GM12874 (cell line): Measurements from ENCODE around the gene SOX6.

Source experiments
- TF ChIP-seq, protein P1 (sequence below): IDR thresholded peaks from 2 replicates; pipeline ENCODE4 v1.5.1; 2011; ENCODE audit warnings: low read depth, mild to moderate bottlenecking, control low read depth, low read length, moderate library complexity; ENCODE audit not compliant: insufficient read depth

Gene SOX6

GRCh38 chr11:16160146-16160545, 196.2 kb downstream of the SOX6 start:
- TF ChIP-seq, protein P1, sequence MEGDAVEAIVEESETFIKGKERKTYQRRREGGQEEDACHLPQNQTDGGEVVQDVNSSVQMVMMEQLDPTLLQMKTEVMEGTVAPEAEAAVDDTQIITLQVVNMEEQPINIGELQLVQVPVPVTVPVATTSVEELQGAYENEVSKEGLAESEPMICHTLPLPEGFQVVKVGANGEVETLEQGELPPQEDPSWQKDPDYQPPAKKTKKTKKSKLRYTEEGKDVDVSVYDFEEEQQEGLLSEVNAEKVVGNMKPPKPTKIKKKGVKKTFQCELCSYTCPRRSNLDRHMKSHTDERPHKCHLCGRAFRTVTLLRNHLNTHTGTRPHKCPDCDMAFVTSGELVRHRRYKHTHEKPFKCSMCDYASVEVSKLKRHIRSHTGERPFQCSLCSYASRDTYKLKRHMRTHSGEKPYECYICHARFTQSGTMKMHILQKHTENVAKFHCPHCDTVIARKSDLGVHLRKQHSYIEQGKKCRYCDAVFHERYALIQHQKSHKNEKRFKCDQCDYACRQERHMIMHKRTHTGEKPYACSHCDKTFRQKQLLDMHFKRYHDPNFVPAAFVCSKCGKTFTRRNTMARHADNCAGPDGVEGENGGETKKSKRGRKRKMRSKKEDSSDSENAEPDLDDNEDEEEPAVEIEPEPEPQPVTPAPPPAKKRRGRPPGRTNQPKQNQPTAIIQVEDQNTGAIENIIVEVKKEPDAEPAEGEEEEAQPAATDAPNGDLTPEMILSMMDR = no peak

DNA sequence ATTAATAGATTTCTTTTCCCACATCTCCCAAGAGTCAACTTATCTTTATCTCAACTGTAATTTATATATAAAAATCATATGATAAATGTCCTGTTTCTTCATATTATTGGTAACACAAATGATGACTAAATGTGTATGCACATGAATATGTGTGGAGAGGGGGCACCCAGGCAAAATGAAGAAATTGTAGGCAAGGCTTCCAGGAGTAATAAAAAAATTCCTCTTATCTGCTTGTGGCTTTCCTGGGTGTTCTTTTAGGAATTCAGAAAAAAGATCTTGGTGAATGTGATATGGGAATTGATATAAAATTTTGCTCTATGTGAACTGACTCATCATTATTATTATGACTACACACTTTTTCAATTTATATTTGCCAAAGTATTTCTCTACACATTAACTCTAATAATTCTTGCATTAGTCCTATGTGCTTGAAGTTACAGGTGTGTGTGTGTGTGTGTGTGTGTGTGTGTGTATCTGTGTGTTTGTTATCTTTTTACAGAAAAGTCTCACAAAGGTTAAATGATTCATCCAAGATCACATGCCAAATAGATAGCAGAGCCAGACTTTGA, 197.8 kb downstream of the SOX6 start:
- TF ChIP-seq, protein P1 = no peak

DNA sequence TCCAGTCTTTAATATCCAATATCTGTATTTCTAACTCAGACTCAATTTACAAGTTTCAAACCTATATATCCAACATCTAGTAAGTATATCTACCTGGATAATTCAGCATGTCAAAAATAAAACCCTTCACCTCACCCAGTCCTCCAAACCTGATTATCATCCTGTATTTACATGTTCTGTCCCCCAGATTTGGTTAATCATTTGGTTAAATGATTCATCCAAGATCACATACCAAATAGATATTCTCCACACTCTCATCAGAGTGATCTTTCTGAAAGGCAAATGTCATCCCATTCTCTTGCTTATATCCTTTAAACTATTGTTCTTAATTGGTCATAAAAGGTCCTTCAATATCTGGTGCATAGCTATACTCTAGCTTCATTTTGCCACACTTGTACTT, 199.0 kb downstream of the SOX6 start:
- TF ChIP-seq, protein P1 = no peak

GRCh38 chr11:16155448-16155847, 200.9 kb downstream of the SOX6 start:
- TF ChIP-seq, protein P1 = no peak

- TF ChIP-seq, protein P1 = no peak
These were observed 201.5 kb downstream of the SOX6 start for GRCh38 chr11:16154715-16155396.

- TF ChIP-seq, protein P1 = no peak
These were observed 202.4 kb downstream of the SOX6 start for GRCh38 chr11:16153951-16154350.

- TF ChIP-seq, protein P1 = no peak
These were observed 205.2 kb downstream of the SOX6 start for GRCh38 chr11:16151138-16151537.
